SK-N-SH (cell line): ENCODE measurements around the gene ABCC4. TPM values are rescaled to one million over a fixed set of nuclear protein-coding genes. Genes with fewer than 3 reads are reported as not detected.
A peak's percentile ranks its signal among the peaks of the same experiment; 100 is the strongest.

ENCODE experiments used
- CTCF ChIA-PET: fragments of 300-600, 350-600 bp; formaldehyde crosslinking; extraction: SDS; loops from one replicate; lab custom pipeline; 2021; lab: Yijun Ruan, JAX
- POLR2A ChIA-PET: fragments of 350-600 bp; sonication (Branson Sonifier 250); formaldehyde crosslinking; extraction: SDS; loops from one replicate; lab custom pipeline; 2020; ENCODE audit warnings: antibody characterized with exemption, inconsistent platforms; lab: Yijun Ruan, JAX
- DNase-seq: peaks from one replicate; pipeline ENCODE4 v3.0.0; 2012
- H2AFZ ChIP-seq: fragments of 200-600 bp; sonication (generic); 2 replicates; pipeline ENCODE4 v1.8.1; 2016; ENCODE audit warnings: antibody characterized with exemption, mild to moderate bottlenecking, low read depth
- H3F3A ChIP-seq: fragments of 200-600 bp; sonication (generic); replicated peaks from 2 replicates; pipeline ENCODE3; 2016; ENCODE audit warnings: antibody characterized with exemption, mild to moderate bottlenecking; ENCODE audit not compliant: insufficient read depth
- H3K27ac ChIP-seq, 2 experiments: fragments of 200-500 bp in 1 of 2; fragments of 200-600 bp in 1 of 2; sonication (Bioruptor generic) in 1 of 2; sonication (generic), shearing (Covaris generic) in 1 of 2; 2 replicates each; pipeline versions ENCODE4 v1.5.1 to v1.6.1; 2014 to 2016; ENCODE audit warnings: low read depth in 2 of 2, inconsistent platforms in 1 of 2, low read length in 1 of 2, mild to moderate bottlenecking in 1 of 2, mixed read lengths in 1 of 2
- H3K27me3 ChIP-seq: fragments of 200-600 bp; sonication (generic), shearing (Covaris generic); 2 replicates; pipeline ENCODE4 v1.6.1; 2016; ENCODE audit warnings: mixed run types; ENCODE audit not compliant: insufficient read depth
- H3K36me3 ChIP-seq, 2 experiments: fragments of 200-500 bp in 1 of 2; fragments of 200-600 bp in 1 of 2; sonication (Bioruptor generic) in 1 of 2; sonication (generic) in 1 of 2; replicated peaks in 1 of 2; 2 replicates each; pipeline versions ENCODE3 to v1.5.1; 2014 to 2016; ENCODE audit warnings: low read length in 1 of 2, mild to moderate bottlenecking in 1 of 2; ENCODE audit not compliant: insufficient read depth in 2 of 2, control insufficient read depth in 1 of 2
- H3K4me1 ChIP-seq, 2 experiments: fragments of 200-500 bp in 1 of 2; fragments of 200-600 bp in 1 of 2; sonication (Bioruptor generic) in 1 of 2; sonication (generic), shearing (Covaris generic) in 1 of 2; 2 replicates each; pipeline versions ENCODE4 v1.5.1 to v1.6.1; 2014 to 2016; ENCODE audit warnings: low read depth in 1 of 2, low read length in 1 of 2, mixed run types in 1 of 2; ENCODE audit not compliant: insufficient read depth in 2 of 2, control insufficient read depth in 1 of 2
- H3K4me2 ChIP-seq: fragments of 200-600 bp; sonication (generic), shearing (Covaris generic); 2 replicates; pipeline ENCODE4 v1.6.1; 2017; ENCODE audit warnings: mixed run types
- H3K4me3 ChIP-seq, 2 experiments: fragments of 200-500 bp in 1 of 2; fragments of 200-600 bp in 1 of 2; sonication (Bioruptor generic) in 1 of 2; sonication (generic), shearing (Covaris generic) in 1 of 2; 2 replicates each; pipeline versions ENCODE4 v1.5.1 to v1.8.1; 2014 to 2016; ENCODE audit warnings: low read depth in 2 of 2, inconsistent platforms in 1 of 2, low read length in 1 of 2, mild to moderate bottlenecking in 1 of 2, mixed read lengths in 1 of 2, moderate library complexity in 1 of 2
- H3K79me2 ChIP-seq: fragments of 200-600 bp; sonication (generic); 2 replicates; pipeline ENCODE4 v1.8.1; 2017; ENCODE audit warnings: mild to moderate bottlenecking; ENCODE audit not compliant: insufficient read depth
- H3K9ac ChIP-seq: fragments of 200-600 bp; sonication (generic); 2 replicates; pipeline ENCODE4 v1.6.1; 2017; ENCODE audit warnings: mixed run types
- H3K9me2 ChIP-seq: fragments of 200-600 bp; sonication (generic); 2 replicates; pipeline ENCODE4 v1.6.1; 2017; ENCODE audit warnings: mixed run types
- H3K9me3 ChIP-seq: fragments of 200-600 bp; sonication (generic); 2 replicates; pipeline ENCODE4 v1.6.1; 2017; ENCODE audit warnings: mixed run types, mild to moderate bottlenecking, moderate library complexity
- H4K20me1 ChIP-seq: fragments of 200-600 bp; sonication (generic); 2 replicates; pipeline ENCODE4 v1.6.1; 2017; ENCODE audit warnings: mild to moderate bottlenecking, mixed run types; ENCODE audit not compliant: insufficient read depth
- CHD2 ChIP-seq: fragments of 150-350 bp; IDR thresholded peaks from 2 replicates; pipeline ENCODE4 v1.6.1; 2018; ENCODE audit warnings: low read length; ENCODE audit not compliant: partially characterized antibody
- CTCF ChIP-seq: fragments of 200-600 bp; sonication (generic); IDR thresholded peaks from 2 replicates; pipeline ENCODE4 v1.6.1; 2017; ENCODE audit warnings: antibody characterized with exemption, mild to moderate bottlenecking, moderate library complexity
- ELF1 ChIP-seq: IDR thresholded peaks from 2 replicates; pipeline ENCODE4 v1.4.0; 2012
- EP300 ChIP-seq, 2 experiments: IDR thresholded peaks; 2 replicates each; pipeline versions ENCODE4 v1.4.0 to v1.6.1; 2012; ENCODE audit warnings: borderline replicate concordance in 1 of 2, low read depth in 1 of 2, low read length in 1 of 2
- FOSL2 ChIP-seq: IDR thresholded peaks from 2 replicates; pipeline ENCODE4 v1.4.0; 2012; ENCODE audit warnings: low read depth, mild to moderate bottlenecking, moderate library complexity, borderline replicate concordance
- FOXJ3 ChIP-seq: sonication (generic); formaldehyde crosslinking; IDR thresholded peaks from 2 replicates; pipeline ENCODE4 v1.5.1; 2020; ENCODE audit warnings: mild to moderate bottlenecking, missing genetic modification reagents
- FOXM1 ChIP-seq: IDR thresholded peaks from 2 replicates; pipeline ENCODE4 v1.4.0; 2012; ENCODE audit warnings: low read depth, mild to moderate bottlenecking
- GABPA ChIP-seq: IDR thresholded peaks from 2 replicates; pipeline ENCODE4 v1.4.0; 2012; ENCODE audit warnings: low read depth, mild to moderate bottlenecking
- IRF3 ChIP-seq: fragments of 150-350 bp; IDR thresholded peaks from 2 replicates; pipeline ENCODE4 v1.6.1; 2016; ENCODE audit warnings: mild to moderate bottlenecking, low read depth, low read length
- JUND ChIP-seq: IDR thresholded peaks from 2 replicates; pipeline ENCODE4 v1.4.0; 2012
- MAX ChIP-seq: IDR thresholded peaks from 2 replicates; pipeline ENCODE4 v1.4.0; 2012; ENCODE audit warnings: low read depth
- MEF2A ChIP-seq: IDR thresholded peaks from 2 replicates; pipeline ENCODE4 v1.4.0; 2012; ENCODE audit warnings: low read depth, borderline replicate concordance
- NFIC ChIP-seq: IDR thresholded peaks from 2 replicates; pipeline ENCODE4 v1.4.0; 2012; ENCODE audit warnings: borderline replicate concordance
- RAD21 ChIP-seq: IDR thresholded peaks from 2 replicates; pipeline ENCODE4 v1.6.1; 2012; ENCODE audit warnings: mild to moderate bottlenecking, low read length
- RCOR1 ChIP-seq: fragments of 150-350 bp; IDR thresholded peaks from 2 replicates; pipeline ENCODE4 v1.6.1; 2017; ENCODE audit warnings: antibody characterized with exemption, low read length
- REST ChIP-seq: IDR thresholded peaks from 2 replicates; pipeline ENCODE4 v1.6.1; 2012; ENCODE audit warnings: mild to moderate bottlenecking, low read depth, low read length, moderate library complexity
- SMC3 ChIP-seq: IDR thresholded peaks from 2 replicates; pipeline ENCODE4 v1.6.1; 2012; ENCODE audit warnings: low read depth, low read length, improper control_type of control experiment
- TCF12 ChIP-seq: IDR thresholded peaks from 2 replicates; pipeline ENCODE4 v1.4.0; 2012
- TEAD4 ChIP-seq: IDR thresholded peaks from 2 replicates; pipeline ENCODE4 v1.4.0; 2012; ENCODE audit warnings: mild to moderate bottlenecking, borderline replicate concordance; ENCODE audit not compliant: insufficient read depth
- USF1 ChIP-seq: IDR thresholded peaks from 2 replicates; pipeline ENCODE4 v1.4.0; 2012; ENCODE audit warnings: low read depth, borderline replicate concordance
- USF2 ChIP-seq: fragments of 150-350 bp; IDR thresholded peaks from 2 replicates; pipeline ENCODE4 v1.6.1; 2017; ENCODE audit warnings: antibody characterized with exemption, low read length, low read depth, borderline replicate concordance
- YY1 ChIP-seq: IDR thresholded peaks from 2 replicates; pipeline ENCODE4 v1.4.0; 2012; ENCODE audit warnings: low read depth, mild to moderate bottlenecking
- WGBS: methylation state at CpG from one replicate; pipeline ENCODE4 v1.1.6; 2017; ENCODE audit warnings: low lambda C conversion rate; 5-methylcytosine and 5-hydroxymethylcytosine counted together
- polyA plus RNA-seq, 3 experiments: library from polyadenylated mRNA; depleted of rRNA; stranded (reverse); fragments of >200 nt; gene quantifications; 2 replicates each; pipeline ENCODE4 v1.2.3, GENCODE V29; 2012

ABCC4 gene
- polyA plus RNA-seq, 1 of the 3 experiments (the other 2 are of a cell fraction): 7.8 TPM

GRCh38 chr13:95137096-95137495, 164.2 kb downstream of the ABCC4 start:
- H2AFZ ChIP-seq: no peak overlapping the region
- H3K79me2 ChIP-seq: no peaks in the 10 kb centered on the region
- H3K27me3 ChIP-seq: no peaks in the 10 kb centered on the region
- DNase-seq: peak; percentile 11
- no peak overlapping the region for H3K4me3 ChIP-seq
- TF ChIP-seq MEF2A: no peak
- TF ChIP-seq CTCF: no peak
- no peak for TF ChIP-seq TCF12
- TF ChIP-seq SMC3: no peak
- TF ChIP-seq NFIC: no peak
- TF ChIP-seq FOXJ3 (CRISPR knock-in tag): no peak
- no peak for TF ChIP-seq JUND
- no peak for TF ChIP-seq USF1
- TF ChIP-seq ELF1: no peak
- TF ChIP-seq IRF3: no peak
- TF ChIP-seq RAD21: no peak
- no peak for TF ChIP-seq EP300 (IDR thresholded peaks at IDR 0.05; ENCODE audit: borderline replicate concordance in 1 of 2, low read depth in 1 of 2, low read length in 1 of 2)
- TF ChIP-seq GABPA: no peak
- TF ChIP-seq FOXM1: no peak
- no peak for TF ChIP-seq FOSL2
- H3K27ac ChIP-seq: no peak overlapping the region; a peak in 2 of 4 replicates
- H3F3A ChIP-seq: no peaks in the 10 kb centered on the region
- H3K9me2 ChIP-seq: no peaks in the 10 kb centered on the region
- peaks cover 5 to 11% of the 10 kb centered on the region in 2 experiments for H3K36me3 ChIP-seq
- ChIA-PET POLR2A (no interaction called here), CTCF (no interaction called here)
- no peak overlapping the region for H3K4me2 ChIP-seq
- no peaks in the 10 kb centered on the region for H3K9me3 ChIP-seq
- no peak overlapping the region for H3K9ac ChIP-seq
- 72% methylated on average over 3 of the region's 3 CpGs for WGBS
- H3K4me1 ChIP-seq: peaks cover 6 to 10% of the 10 kb centered on the region in 2 experiments; a peak in 2 of 4 replicates
- no peaks in the 10 kb centered on the region for H4K20me1 ChIP-seq

- Histone ChIP-seq H3K9ac (no peak overlapping the region), H3K36me3 (peaks cover 5 to 7% of the 10 kb centered on the region in 2 experiments), H3K79me2 (no peaks in the 10 kb centered on the region), H3K4me2 (no peak overlapping the region), H3K4me3 (no peak overlapping the region), H3F3A (no peaks in the 10 kb centered on the region), H2AFZ (no peak overlapping the region), H3K27ac (no peak overlapping the region; a peak in 1 of 4 replicates), H4K20me1 (no peaks in the 10 kb centered on the region), H3K27me3 (no peaks in the 10 kb centered on the region), H3K4me1 (peaks cover 6 to 10% of the 10 kb centered on the region in 2 experiments; a peak in 2 of 4 replicates), H3K9me3 (no peaks in the 10 kb centered on the region), H3K9me2 (no peaks in the 10 kb centered on the region)
- ChIA-PET POLR2A (no interaction called here), CTCF (no interaction called here)
- no peak for DNase-seq
- 96% methylated on average over 7 of the region's 9 CpGs for WGBS
- TF ChIP-seq RCOR1: no peak
- TF ChIP-seq TEAD4: no peak
- no peak for TF ChIP-seq USF2
- TF ChIP-seq EP300 (IDR thresholded peaks at IDR 0.05; ENCODE audit: borderline replicate concordance in 1 of 2, low read depth in 1 of 2, low read length in 1 of 2): no peak
- TF ChIP-seq TCF12: no peak
- no peak for TF ChIP-seq YY1
- no peak for TF ChIP-seq GABPA
- no peak for TF ChIP-seq MAX
- TF ChIP-seq REST: no peak
- no peak for TF ChIP-seq FOXM1
- TF ChIP-seq CHD2: no peak
These were observed 164.6 kb downstream of the ABCC4 start for GRCh38 chr13:95136638-95137037.
